ENCODE results near the gene SFTPA1. TPM values are rescaled to one million over a fixed set of nuclear protein-coding genes. Genes with fewer than 3 reads are reported as not detected.
"Not testable (repeated sequence)": the region's sequence is repeated elsewhere in the genome, so short reads cannot be mapped to it uniquely, and the experiment has no call there.

Gene SFTPA1
- polyA plus RNA-seq, 4 donors, result 0.21 to 9.2 (median 3.5) TPM; not detected in 1

GRCh38 chr10:79663287-79663686, 52.5 kb downstream of the SFTPA1 start:
- H3K27ac ChIP-seq (ENCODE audit: low read depth in 1 of 3, low read length in 2 of 3); H3K9me3 ChIP-seq (ENCODE audit: control insufficient read depth in 2 of 2, insufficient read depth in 1 of 2, low read depth in 1 of 2, low read length in 1 of 2); H3K4me3 ChIP-seq (ENCODE audit: low read depth in 1 of 3, low read length in 3 of 3); H3K4me1 ChIP-seq (ENCODE audit: control insufficient read depth in 3 of 3, insufficient read depth in 2 of 3, low read depth in 1 of 3, low read length in 2 of 3); FAIRE-seq; H3K27me3 ChIP-seq (ENCODE audit: control insufficient read depth in 3 of 3, insufficient read depth in 3 of 3, low read length in 3 of 3); DNase-seq; H3K36me3 ChIP-seq (ENCODE audit: control insufficient read depth in 3 of 3, insufficient read depth in 2 of 3, low read depth in 1 of 3, low read length in 3 of 3): not testable (repeated sequence)

DNA sequence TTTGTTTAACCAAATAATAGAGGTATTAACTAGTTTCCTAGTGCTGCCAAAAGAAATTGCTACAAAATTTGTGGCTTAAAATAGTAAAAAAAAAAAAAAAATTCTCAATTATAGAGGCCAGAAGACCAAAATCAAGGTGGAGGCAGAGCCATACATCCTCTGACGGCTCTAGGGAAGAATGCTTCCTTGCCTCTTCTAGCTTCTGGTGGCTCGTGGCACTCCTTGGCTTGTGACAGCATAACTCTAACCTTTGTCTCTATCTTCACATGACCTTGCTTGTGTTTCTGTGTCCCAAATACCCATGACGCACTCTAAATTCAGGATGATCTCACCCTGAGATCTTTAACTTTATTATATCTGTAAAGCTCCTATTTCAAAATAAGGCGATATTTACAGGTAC, 53.9 kb downstream of the SFTPA1 start:
- not testable (repeated sequence) for H3K4me3 ChIP-seq (ENCODE audit: low read depth in 1 of 3, low read length in 3 of 3); H3K9me3 ChIP-seq (ENCODE audit: control insufficient read depth in 2 of 2, insufficient read depth in 1 of 2, low read depth in 1 of 2, low read length in 1 of 2); FAIRE-seq; H3K27ac ChIP-seq (ENCODE audit: low read depth in 1 of 3, low read length in 2 of 3); H3K27me3 ChIP-seq (ENCODE audit: control insufficient read depth in 3 of 3, insufficient read depth in 3 of 3, low read length in 3 of 3); H3K36me3 ChIP-seq (ENCODE audit: control insufficient read depth in 3 of 3, insufficient read depth in 2 of 3, low read depth in 1 of 3, low read length in 3 of 3); H3K4me1 ChIP-seq (ENCODE audit: control insufficient read depth in 3 of 3, insufficient read depth in 2 of 3, low read depth in 1 of 3, low read length in 2 of 3); DNase-seq
- 56 to 87% (median 73%) methylated on average over 3 to 4 of the region's 4 CpGs for WGBS, 3 donors

Other genes with a start within 250 kb of the SFTPA1 start
- 10 to 100 TPM in 3 of 4 donors, under 1 TPM in 1; 0.89 to 13.0 (median 11.4) TPM for gene ZCCHC24, start 165.3 kb upstream of the SFTPA1 start, polyA plus RNA-seq
- gene EIF5AL1, start 98.4 kb upstream of the SFTPA1 start, polyA plus RNA-seq, result under 1 TPM; 0.22 to 0.69 (median 0.48) TPM
- 10 to 100 TPM in 1 of 4 donors, 1 to 10 TPM in 1, under 1 TPM in 2; 0.01 to 13.4 (median 2.4) TPM for gene SFTPA2, start 50.5 kb upstream of the SFTPA1 start, polyA plus RNA-seq
- 1 to 10 TPM in 2 of 4 donors, under 1 TPM in 2; 0.13 to 1.6 (median 0.98) TPM for gene NUTM2B, start 92.3 kb downstream of the SFTPA1 start, polyA plus RNA-seq
- gene NUTM2E, start 215.8 kb downstream of the SFTPA1 start, polyA plus RNA-seq, result under 1 TPM in 2 of 4 donors, not detected in 2; 0.09 to 0.73 TPM